ENCODE results near the gene MPRIP.
A peak's percentile ranks its signal among the peaks of the same experiment; 100 is the strongest.
"Not testable (repeated sequence)": the region's sequence is repeated elsewhere in the genome, so short reads cannot be mapped to it uniquely, and the experiment has no call there.

Gene MPRIP

GRCh38 chr17:17013828-17014747, 28.2 kb upstream of the MPRIP start:
- not testable (repeated sequence) for DNase-seq (ENCODE audit: low spot score)

DNA sequence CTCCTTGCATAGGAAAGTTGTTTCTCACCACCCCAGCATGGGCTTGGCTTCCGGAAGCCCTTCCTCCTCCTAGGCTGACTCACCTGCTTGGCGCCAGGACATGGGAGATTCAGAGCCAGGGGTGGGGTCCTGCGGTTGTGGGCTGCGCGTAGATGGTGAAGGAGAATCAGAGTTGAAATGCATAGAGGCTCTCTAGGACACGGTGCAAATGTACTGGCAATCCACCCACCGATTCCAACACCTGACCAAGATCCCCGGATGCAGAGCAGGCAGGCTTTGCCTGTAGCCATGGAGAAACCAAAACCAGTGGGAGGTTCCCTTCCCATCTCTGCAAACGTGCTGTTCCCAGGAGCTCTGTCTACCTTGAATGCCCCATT, 27.5 kb upstream of the MPRIP start:
- not testable (repeated sequence) for DNase-seq (ENCODE audit: low spot score)

- no peak for DNase-seq (ENCODE audit: low spot score)
These were observed 27.0 kb upstream of the MPRIP start for GRCh38 chr17:17015230-17015629.

DNA sequence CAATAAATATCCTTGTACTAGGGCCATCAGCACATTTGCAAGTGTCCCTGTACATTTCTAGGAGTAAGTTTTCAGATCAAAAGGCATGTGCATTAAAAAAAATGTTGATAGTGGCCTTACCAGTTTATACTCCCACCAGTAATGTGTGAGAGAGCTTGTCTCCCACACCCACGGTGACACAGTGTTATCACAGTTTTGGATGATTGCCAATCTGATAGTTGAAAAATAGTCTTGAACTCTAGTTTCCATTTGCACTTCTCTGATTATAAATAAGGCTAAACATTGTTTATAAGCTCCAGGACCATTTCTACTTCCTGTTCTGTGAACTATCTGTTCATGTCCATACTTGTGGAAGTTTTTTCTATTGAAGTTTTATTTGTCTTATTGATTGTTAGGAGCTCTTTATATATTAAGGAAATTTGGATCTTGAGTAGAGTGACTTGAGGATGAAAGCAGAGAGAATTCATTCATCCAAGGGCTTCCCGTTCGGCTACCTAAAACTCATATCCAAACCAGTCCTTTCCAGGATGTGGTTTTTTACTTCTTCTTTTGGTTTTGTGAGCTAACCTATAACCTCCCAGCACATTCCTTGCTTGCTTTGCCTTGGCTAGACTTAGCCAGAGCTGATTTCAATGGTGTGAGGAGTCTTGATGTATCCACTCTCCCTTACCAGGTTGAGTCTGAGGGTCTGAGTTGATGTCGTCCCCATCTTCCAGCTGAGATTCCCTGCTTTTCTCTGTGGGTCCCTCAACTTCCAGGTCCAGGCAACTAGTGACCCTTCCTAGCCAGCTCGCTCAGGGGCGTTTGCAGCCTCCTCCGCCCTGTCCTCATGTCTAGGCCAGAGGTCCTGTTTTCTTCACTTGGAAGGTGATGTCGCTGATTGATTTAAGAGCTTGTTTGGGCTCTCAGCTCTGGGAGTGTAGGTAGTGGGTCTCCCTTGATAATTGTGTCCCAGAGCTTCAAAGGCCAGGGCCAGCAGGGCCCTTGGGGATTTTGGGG, 25.8 kb upstream of the MPRIP start:
- DNase-seq (ENCODE audit: low spot score), result not testable (repeated sequence)

DNA sequence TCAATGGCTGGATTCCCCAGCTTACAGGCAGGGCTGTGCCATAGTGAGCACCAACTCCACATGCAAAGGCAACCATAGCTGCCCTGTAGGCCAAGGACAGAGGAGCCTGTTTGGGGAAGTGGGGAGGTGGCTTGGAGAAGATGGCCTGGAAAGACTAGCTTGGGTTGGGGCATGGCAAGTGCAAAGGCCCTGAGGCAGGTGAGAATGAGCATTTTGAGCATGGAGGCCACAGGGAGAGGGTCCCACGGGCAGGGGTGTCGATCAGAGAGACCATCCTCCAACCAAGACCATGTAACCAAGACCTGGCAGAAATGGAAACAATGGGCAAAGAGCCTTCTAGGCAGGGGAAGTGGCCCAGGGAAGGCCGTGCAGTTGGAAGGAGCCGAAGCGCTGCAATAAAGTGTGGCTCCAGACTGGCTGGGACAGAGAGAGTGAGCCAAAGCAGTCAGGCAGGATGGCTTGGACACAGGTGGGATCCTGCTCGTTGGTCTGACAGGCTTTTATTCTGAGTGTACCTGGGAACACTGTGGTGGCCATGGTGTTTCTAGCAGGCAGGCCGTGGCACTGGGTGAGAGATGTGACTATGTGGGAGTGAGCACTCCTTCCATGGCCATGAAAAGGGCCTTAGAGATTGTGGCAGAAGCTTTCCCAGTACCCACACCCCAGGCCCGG, 24.8 kb upstream of the MPRIP start:
- DNase-seq (ENCODE audit: low spot score), result no peak

- no peak for DNase-seq (ENCODE audit: low spot score)
These were observed 24.2 kb upstream of the MPRIP start for GRCh38 chr17:17018021-17018441.

GRCh38 chr17:17018612-17019429, 23.4 kb upstream of the MPRIP start:
- no peak for DNase-seq (ENCODE audit: low spot score)

DNA sequence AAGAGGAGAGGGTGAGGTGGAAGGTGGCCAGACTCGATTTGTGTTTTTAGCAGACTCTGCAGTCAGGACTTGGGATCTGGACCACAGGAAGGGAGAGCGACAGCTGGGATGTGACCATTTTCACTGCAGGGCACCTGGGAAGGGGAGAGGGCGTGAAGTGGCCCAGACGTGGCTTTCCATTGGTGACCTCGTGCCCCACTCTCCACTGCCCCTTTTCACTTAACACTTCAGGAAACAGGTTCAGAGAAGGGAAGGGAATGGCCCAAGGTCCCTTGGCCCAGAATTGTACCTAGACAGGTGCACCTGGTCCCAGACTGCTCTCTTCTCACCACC, 22.9 kb upstream of the MPRIP start:
- no peak for DNase-seq (ENCODE audit: low spot score)

DNA sequence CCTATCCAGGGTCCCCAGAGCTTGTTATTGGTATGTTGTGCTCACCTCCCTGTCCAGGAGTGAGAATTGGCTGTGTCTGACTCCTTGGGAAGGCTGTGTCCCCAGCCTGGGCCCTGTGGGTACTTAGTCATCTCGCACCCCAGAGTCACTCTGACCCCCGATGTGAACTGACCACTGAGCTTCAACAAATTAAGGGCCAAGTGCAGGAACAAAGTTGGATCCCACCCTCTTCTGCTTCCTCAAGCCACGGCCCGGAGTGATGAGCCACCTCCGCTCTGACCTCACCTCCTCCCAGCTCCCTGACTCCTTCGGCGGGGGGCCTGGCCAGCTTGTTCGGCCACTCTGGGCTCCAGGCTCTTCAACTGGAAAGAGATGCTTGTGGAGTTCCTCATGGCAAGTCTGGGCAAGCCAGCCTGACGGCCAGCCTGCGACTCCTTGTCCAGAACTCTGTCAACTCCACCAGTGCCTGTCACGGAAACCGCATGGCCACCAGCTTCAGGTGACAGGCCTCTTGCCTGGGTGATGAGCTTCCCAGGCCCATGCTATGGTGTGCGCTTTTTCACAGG, 22.3 kb upstream of the MPRIP start:
- DNase-seq (ENCODE audit: low spot score), result no peak

DNA sequence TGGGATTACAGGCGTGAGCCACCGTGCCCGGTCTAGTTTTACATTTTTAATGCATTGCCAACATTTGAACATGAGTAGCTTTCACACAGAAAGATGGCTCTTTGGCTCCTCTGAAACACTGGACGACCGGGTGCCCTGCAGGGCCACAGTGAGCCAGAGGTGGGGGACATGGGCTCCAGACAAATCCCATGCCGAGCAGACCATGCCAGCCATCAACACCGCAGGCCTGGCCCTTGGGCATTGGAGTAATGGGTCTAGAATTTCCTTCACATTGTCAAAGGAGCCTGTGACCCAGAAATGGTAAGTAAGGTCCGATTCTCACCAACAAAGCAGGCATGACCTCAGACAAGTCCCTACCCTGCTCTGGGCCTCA, 21.4 kb upstream of the MPRIP start:
- no peak for DNase-seq (ENCODE audit: low spot score)

DNA sequence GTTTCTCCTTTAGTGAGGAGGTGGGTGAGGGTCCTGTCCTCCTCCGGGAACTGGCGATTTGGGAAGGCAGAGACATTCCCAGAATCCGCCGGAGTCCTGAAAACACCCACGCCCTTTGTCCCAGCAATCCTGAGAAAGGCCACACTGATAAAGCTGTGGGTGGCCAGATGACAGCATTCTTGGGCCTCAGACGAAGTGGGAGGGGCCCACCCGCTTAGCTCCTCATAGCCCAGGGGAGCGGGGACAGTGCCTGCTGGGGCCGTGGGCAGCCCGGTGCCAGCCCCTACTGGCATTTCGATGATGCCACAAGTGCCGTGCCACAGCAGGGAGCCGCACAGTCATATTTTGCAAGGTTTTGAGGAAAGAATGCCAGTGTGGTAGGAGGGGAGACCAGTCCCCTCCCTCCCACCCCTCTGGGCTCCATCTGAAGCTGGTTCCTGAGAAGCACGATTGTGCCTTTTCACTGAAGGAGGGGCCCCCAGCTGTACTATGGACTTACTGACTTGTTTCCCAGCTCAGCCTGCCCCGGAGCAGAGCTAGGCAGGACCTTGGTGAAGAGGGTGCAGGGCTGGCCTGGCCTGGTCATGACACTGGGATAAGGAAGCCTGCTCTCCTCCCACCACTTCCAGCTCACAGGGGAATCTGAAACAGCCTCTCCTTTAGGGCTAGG, 20.9 kb upstream of the MPRIP start:
- DNase-seq (ENCODE audit: low spot score), result peak; percentile 84

- no peak for DNase-seq (ENCODE audit: low spot score)
These were observed 20.2 kb upstream of the MPRIP start for GRCh38 chr17:17022011-17022410.

GRCh38 chr17:17022456-17022855, 19.8 kb upstream of the MPRIP start:
- DNase-seq (ENCODE audit: low spot score), result no peak

DNA sequence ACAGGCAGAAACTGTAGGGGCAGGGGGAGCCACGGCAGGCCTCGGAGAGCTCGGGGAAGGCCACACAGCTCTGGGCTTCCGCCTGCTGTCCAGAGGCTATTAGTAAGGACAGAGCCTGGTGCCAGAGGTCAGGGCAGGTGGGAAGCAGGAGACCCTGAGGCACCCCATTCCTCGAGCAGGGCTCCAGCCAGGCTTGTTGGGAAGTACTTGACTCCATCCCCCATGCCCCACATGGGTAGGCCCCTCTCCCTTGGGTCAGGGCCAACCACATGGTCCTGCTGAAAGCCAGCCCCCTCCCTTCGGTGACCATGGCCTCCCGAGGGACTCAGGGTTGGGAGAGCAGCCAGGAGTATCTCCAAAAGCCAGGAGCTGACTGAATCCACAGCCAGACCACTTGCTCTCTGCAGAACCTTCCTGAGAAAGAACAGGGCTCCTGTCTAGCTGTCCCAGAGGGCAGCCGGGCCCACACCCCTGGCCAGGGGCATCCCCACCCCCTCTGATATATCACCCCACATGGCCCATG, 17.4 kb upstream of the MPRIP start:
- no peak for DNase-seq (ENCODE audit: low spot score)

DNA sequence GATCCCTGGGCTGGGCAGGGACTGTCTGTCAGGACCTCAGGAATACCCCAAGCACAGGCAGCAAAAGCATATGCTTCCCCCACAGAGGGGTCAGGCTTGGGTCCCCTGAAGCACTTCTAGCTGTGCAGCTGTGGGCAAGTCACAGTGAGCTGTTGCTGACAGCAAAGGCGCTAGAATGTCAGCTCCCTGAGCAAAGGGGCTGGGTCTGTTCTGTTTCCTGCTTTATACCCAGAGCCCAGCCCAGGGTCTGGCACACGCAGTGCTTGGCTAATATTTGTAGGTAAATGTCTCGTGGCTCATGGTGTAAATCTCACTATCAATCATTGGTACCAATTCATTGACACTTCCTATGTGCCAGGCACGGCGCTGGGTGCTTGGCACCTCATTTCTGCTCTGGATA, 16.6 kb upstream of the MPRIP start:
- DNase-seq (ENCODE audit: low spot score), result no peak

DNA sequence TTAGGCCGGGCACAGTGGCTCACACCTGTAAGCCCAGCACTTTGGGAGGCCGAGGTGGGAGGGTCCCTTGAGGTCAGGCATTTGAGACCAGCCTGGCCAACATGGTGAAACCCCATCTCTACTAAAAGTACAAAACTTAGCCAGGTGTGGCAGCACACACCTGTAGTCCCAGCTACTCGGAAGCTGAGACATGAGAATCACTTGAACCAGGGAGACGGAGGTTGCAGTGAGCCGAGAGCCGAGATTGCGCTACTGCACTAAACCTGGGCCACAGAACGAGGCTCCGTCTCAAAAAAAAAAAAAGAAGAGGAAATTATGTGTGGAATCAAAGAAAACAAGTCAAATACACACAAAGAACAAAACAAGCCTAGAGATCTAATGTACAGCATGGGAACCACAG, 16.1 kb upstream of the MPRIP start:
- no peak for DNase-seq (ENCODE audit: low spot score)

GRCh38 chr17:17027442-17028058, 14.7 kb upstream of the MPRIP start:
- DNase-seq (ENCODE audit: low spot score), result no peak

GRCh38 chr17:17028059-17028877, 14.0 kb upstream of the MPRIP start:
- DNase-seq (ENCODE audit: low spot score), result peak; percentile 96
